Urinary bladder (tissue), 4 donors: ENCODE data around the gene SNURF. TPM values are rescaled to one million over a fixed set of nuclear protein-coding genes. Genes with fewer than 3 reads are reported as not detected.
"Not testable (repeated sequence)": the region's sequence is repeated elsewhere in the genome, so short reads cannot be mapped to it uniquely, and the experiment has no call there.

Experiments
- DNase-seq: peaks from one replicate; pipeline ENCODE4 v3.0.0-alpha.2; 2015; ENCODE audit errors: extremely low spot score
- H3K27ac ChIP-seq: one replicate; pipeline ENCODE4 v1.5.1; 2013; ENCODE audit warnings: low read depth, mild to moderate bottlenecking, moderate library complexity
- H3K36me3 ChIP-seq: one replicate; pipeline ENCODE4 v1.6.1; 2013; ENCODE audit warnings: mild to moderate bottlenecking, moderate library complexity; ENCODE audit not compliant: insufficient read depth
- H3K4me1 ChIP-seq: one replicate; pipeline ENCODE4 v1.6.1; 2013; ENCODE audit warnings: mild to moderate bottlenecking, moderate library complexity; ENCODE audit not compliant: insufficient read depth
- H3K4me3 ChIP-seq: one replicate; pipeline ENCODE4 v1.5.1; 2013; ENCODE audit warnings: low read depth, low read length
- WGBS: extraction: QIAGEN DNeasy Blood & Tissue Kit; methylation state at CpG from one replicate; pipeline ENCODE4 v1.1.7; 2013; 5-methylcytosine and 5-hydroxymethylcytosine counted together
- polyA plus RNA-seq: library from polyadenylated mRNA; stranded (reverse); fragments of 200-250 nt; gene quantifications from one replicate; pipeline ENCODE4 v1.2.3, GENCODE V29; 2013
- total RNA-seq: library from RNA; depleted of rRNA; stranded (reverse); fragments of >200 nt; gene quantifications from one replicate; pipeline ENCODE4 v1.2.3, GENCODE V29; 2014
- donor health status: healthy with polysubstance abuse.
- donor health status: healthy.

SNURF gene, protein sequence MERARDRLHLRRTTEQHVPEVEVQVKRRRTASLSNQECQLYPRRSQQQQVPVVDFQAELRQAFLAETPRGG
- total RNA-seq (51.9 TPM), polyA plus RNA-seq (66.0 TPM)

DNA sequence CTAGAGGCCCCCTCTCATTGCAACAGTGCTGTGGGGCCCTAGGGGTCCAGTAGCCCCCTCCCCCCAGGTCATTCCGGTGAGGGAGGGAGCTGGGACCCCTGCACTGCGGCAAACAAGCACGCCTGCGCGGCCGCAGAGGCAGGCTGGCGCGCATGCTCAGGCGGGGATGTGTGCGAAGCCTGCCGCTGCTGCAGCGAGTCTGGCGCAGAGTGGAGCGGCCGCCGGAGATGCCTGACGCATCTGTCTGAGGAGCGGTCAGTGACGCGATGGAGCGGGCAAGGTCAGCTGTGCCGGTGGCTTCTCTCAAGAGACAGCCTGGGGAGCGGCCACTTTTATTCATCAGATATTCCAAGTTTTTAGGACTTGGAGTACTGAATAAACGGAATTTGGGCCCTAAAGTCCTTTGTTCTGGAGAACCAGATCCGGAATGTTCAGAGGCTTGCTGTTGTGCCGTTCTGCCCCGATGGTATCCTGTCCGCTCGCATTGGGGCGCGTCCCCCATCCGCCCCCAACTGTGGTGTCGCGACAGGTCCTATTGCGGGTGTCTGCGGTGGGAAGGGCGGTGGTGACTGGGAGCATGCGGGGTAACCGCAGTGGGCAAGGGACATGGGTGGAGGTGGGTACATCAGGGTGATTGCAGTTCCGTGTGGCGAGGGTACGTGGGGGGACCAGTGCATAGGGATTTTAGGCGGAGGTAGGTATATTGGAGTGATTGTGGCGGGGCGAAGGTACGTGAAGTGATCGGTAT, at the start of gene SNURF, which contains the start of gene SNRPN:
Gene SNURF, plus strand, starts transcription at position 205 of the 748 bp plus-strand sequence. Its CDS starts 62 bp downstream, at position 267.
Gene SNRPN, plus strand, starts transcription at position 205 of the 748 bp plus-strand sequence. CDS start 19,467 bp downstream, outside the sequence.
- Histone ChIP-seq H3K36me3 (no peaks in the 10 kb centered on the region), H3K27ac (peak within 1 kb of the TSS; percentile 95), H3K4me3 (peak within 1 kb of the TSS; percentile 74), H3K4me1 (no peaks in the 10 kb centered on the region)
- DNase-seq, result peak; percentile 10
- 48% methylated on average over 47 of the region's 47 CpGs for WGBS

DNA sequence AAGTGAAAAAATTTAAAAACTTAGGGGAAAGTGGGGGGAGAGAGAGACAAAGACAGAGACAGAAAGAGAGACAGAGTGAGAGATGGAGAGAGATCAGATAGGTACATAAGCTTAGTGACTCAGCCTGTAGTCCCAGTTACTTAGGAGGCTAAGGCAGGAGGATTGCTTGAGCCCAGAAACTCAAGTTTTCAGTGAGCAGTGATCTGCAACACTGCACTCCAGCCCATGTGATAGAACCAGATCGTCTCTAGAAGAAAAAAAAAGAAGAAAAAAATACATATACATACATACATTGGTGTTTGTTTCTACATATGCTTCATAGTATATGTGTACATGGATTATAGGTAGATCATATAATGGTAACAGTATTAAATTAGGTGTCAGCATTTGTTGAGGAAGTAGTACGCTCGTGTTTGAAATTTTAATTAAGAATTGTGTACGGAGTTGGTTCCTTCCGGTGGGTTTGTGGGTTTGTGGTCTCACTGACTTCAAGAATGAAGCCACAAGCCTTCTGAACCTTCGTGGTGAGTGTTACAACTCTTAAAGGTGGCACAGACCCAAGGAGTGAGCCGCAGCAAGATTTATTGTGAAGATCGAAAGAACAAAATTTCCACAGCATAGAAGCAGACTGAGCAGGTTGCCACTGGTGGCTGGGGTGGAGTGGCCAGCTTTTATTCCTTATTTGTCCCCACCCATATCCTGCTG, 38.3 kb upstream of the SNURF start:
- no peaks in the 10 kb centered on the region for H3K4me1 ChIP-seq
- H3K36me3 ChIP-seq, result no peaks in the 10 kb centered on the region
- no peak for DNase-seq
- no peak overlapping the region for H3K27ac ChIP-seq
- 81% methylated on average over 8 of the region's 8 CpGs for WGBS
- no peak overlapping the region for H3K4me3 ChIP-seq

GRCh38 chr15:24917431-24917830, 37.4 kb upstream of the SNURF start:
- WGBS, result 89% methylated on average over 14 of the region's 14 CpGs

GRCh38 chr15:24919446-24919845, 35.3 kb upstream of the SNURF start:
- no peak for DNase-seq
- 76% methylated on average over 2 of the region's 2 CpGs for WGBS
- no peak overlapping the region for H3K4me3 ChIP-seq
- no peak overlapping the region for H3K27ac ChIP-seq
- H3K36me3 ChIP-seq, result no peaks in the 10 kb centered on the region
- H3K4me1 ChIP-seq, result no peaks in the 10 kb centered on the region

More at GRCh38 chr15:24917431-24917830, 37.4 kb upstream of the SNURF start:
- no peak overlapping the region for H3K27ac ChIP-seq
- no peak for DNase-seq
- no peaks in the 10 kb centered on the region for H3K36me3 ChIP-seq
- no peak overlapping the region for H3K4me3 ChIP-seq
- no peaks in the 10 kb centered on the region for H3K4me1 ChIP-seq

GRCh38 chr15:24922781-24923180, 32.0 kb upstream of the SNURF start:
- not testable (repeated sequence) for H3K27ac ChIP-seq, DNase-seq

DNA sequence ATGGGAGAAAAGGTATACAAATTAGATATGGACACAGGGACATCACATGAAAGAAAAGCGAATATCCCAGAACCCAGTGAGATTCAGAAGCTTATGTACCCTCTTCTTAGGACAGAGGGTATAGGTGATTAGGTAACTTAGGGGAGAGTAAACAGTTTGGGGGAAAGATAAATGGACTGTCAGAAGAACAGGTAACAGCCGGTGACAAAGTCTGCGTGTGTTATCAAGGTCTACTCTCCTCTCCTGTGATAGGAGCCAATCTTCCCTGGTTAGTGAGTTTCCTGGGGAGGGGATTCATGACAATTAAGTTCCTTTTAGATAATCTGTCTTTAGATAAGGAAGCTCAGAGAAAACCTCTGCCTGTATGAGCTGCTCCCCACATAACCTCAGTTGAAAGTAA, 30.6 kb upstream of the SNURF start:
- no peaks in the 10 kb centered on the region for H3K4me1 ChIP-seq
- no peak overlapping the region for H3K27ac ChIP-seq
- WGBS, result 78% methylated on average over 3 of the region's 3 CpGs
- H3K4me3 ChIP-seq, result no peak overlapping the region
- no peak for DNase-seq
- H3K36me3 ChIP-seq, result no peaks in the 10 kb centered on the region

More at GRCh38 chr15:24922781-24923180, 32.0 kb upstream of the SNURF start:
- H3K4me3 ChIP-seq, H3K36me3 ChIP-seq, H3K4me1 ChIP-seq: not testable (repeated sequence)
- 84% methylated on average over 6 of the region's 6 CpGs for WGBS

GRCh38 chr15:24924621-24925020, 30.2 kb upstream of the SNURF start:
- 62% methylated on average over 2 of the region's 2 CpGs for WGBS
- no peak for DNase-seq
- H3K27ac ChIP-seq, result no peak overlapping the region

GRCh38 chr15:24931874-24932732, 22.7 kb upstream of the SNURF start:
- DNase-seq, H3K27ac ChIP-seq, H3K36me3 ChIP-seq, H3K4me1 ChIP-seq, H3K4me3 ChIP-seq: not testable (repeated sequence)
- WGBS, result 85% methylated on average over 10 of the region's 10 CpGs

More at GRCh38 chr15:24924621-24925020, 30.2 kb upstream of the SNURF start:
- Histone ChIP-seq H3K4me1 (no peaks in the 10 kb centered on the region), H3K4me3 (no peak overlapping the region), H3K36me3 (no peaks in the 10 kb centered on the region)

- H3K4me3 ChIP-seq, result no peak overlapping the region
- no peak for DNase-seq
- H3K27ac ChIP-seq, result no peak overlapping the region
- WGBS, result 85% methylated on average over 7 of the region's 7 CpGs
- no peaks in the 10 kb centered on the region for H3K36me3 ChIP-seq
- no peaks in the 10 kb centered on the region for H3K4me1 ChIP-seq
Measured at GRCh38 chr15:24933716-24934115, 21.1 kb upstream of the SNURF start.

GRCh38 chr15:24938224-24938623, 16.6 kb upstream of the SNURF start:
- 76% methylated on average over 3 of the region's 3 CpGs for WGBS
- not testable (repeated sequence) for H3K36me3 ChIP-seq, H3K4me1 ChIP-seq, H3K27ac ChIP-seq, DNase-seq, H3K4me3 ChIP-seq

- Histone ChIP-seq H3K27ac (no peak overlapping the region), H3K4me3 (no peak overlapping the region), H3K36me3 (no peaks in the 10 kb centered on the region), H3K4me1 (no peaks in the 10 kb centered on the region)
- 34% methylated on average over 2 of the region's 2 CpGs for WGBS
- no peak for DNase-seq
Measured at GRCh38 chr15:24940236-24940635, 14.6 kb upstream of the SNURF start.

DNA sequence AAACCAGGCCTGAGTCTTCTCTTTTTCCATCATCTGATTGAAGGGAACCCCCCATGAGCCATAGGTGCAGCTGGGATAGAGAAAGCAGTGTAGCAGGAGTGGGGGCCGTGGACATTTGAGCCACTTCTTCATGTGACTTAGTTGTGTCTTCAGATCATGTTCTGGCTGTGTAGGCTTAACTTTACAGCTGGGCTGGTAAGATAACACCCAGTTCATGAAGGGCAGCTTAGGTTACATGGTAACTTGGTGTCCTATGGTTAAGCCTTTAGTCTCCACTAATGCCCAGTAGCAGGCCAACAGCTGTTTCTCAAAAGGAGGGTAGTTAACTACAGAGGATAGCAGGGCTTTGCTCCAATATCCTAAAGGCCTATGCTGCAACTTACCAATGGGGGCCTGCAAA, 11.4 kb upstream of the SNURF start:
- no peak overlapping the region for H3K4me3 ChIP-seq
- WGBS, result 55% methylated on average over 1 of the region's 1 CpG
- no peak for DNase-seq
- no peak overlapping the region for H3K27ac ChIP-seq
- no peaks in the 10 kb centered on the region for H3K4me1 ChIP-seq
- H3K36me3 ChIP-seq, result no peaks in the 10 kb centered on the region

- H3K36me3 ChIP-seq, result no peaks in the 10 kb centered on the region
- 20% methylated on average over 1 of the region's 1 CpG for WGBS
- H3K27ac ChIP-seq, result no peak overlapping the region
- DNase-seq, result no peak
- H3K4me3 ChIP-seq, result no peak overlapping the region
- H3K4me1 ChIP-seq, result no peaks in the 10 kb centered on the region
Measured at GRCh38 chr15:24944954-24945353, 9.8 kb upstream of the SNURF start.
